Fibroblast of mammary gland (primary cell): ENCODE results near the gene CATSPERE.
A peak's percentile ranks its signal among the peaks of the same experiment; 100 is the strongest.

ENCODE experiments used
- DNase-seq: peaks from one replicate; pipeline ENCODE4 v3.0.0-alpha.2; 2010; ENCODE audit warnings: low read depth
- H3K4me3 ChIP-seq: 2 replicates; pipeline ENCODE4 v1.5.1; 2011; ENCODE audit warnings: low read depth, mild to moderate bottlenecking, low read length, moderate library complexity; ENCODE audit not compliant: control insufficient read depth
- TF ChIP-seq, protein P1 (sequence below): conservative IDR thresholded peaks from 2 replicates; pipeline ENCODE4 v1.5.1; 2011; ENCODE audit warnings: low read depth, low read length, inconsistent platforms; ENCODE audit not compliant: control insufficient read depth, insufficient read depth

CATSPERE gene

GRCh38 chr1:244513493-244513892 is 52.4 kb downstream of the CATSPERE start:
- TF ChIP-seq, protein P1, sequence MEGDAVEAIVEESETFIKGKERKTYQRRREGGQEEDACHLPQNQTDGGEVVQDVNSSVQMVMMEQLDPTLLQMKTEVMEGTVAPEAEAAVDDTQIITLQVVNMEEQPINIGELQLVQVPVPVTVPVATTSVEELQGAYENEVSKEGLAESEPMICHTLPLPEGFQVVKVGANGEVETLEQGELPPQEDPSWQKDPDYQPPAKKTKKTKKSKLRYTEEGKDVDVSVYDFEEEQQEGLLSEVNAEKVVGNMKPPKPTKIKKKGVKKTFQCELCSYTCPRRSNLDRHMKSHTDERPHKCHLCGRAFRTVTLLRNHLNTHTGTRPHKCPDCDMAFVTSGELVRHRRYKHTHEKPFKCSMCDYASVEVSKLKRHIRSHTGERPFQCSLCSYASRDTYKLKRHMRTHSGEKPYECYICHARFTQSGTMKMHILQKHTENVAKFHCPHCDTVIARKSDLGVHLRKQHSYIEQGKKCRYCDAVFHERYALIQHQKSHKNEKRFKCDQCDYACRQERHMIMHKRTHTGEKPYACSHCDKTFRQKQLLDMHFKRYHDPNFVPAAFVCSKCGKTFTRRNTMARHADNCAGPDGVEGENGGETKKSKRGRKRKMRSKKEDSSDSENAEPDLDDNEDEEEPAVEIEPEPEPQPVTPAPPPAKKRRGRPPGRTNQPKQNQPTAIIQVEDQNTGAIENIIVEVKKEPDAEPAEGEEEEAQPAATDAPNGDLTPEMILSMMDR = no peak
- DNase-seq = no peak
- no peak overlapping the region for H3K4me3 ChIP-seq

- TF ChIP-seq, protein P1 = no peak
- H3K4me3 ChIP-seq = no peak overlapping the region
- DNase-seq = no peak
Measured at GRCh38 chr1:244515680-244516079, 54.6 kb downstream of the CATSPERE start.

DNA sequence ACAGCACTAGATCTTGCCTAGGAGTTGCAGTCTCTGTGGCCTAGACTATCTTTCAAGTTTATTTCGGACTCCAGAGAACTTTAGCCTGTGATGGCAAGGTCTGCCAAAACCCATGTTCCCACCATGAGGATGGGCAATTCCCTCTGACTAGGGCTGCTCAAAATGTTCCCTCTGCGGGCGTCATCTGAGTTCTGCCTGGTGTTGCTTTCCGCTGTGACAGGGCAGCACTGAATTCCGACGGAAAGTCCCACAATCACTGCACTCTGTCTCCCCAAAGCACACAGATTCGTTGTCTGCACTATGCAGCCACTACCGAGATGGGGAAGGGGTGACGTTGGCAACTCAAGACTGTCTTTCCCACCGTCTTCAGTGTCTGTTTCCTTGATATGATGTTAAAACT is 75.2 kb downstream of the CATSPERE start:
- DNase-seq = no peak
- H3K4me3 ChIP-seq = no peak overlapping the region
- TF ChIP-seq, protein P1 = no peak

DNA sequence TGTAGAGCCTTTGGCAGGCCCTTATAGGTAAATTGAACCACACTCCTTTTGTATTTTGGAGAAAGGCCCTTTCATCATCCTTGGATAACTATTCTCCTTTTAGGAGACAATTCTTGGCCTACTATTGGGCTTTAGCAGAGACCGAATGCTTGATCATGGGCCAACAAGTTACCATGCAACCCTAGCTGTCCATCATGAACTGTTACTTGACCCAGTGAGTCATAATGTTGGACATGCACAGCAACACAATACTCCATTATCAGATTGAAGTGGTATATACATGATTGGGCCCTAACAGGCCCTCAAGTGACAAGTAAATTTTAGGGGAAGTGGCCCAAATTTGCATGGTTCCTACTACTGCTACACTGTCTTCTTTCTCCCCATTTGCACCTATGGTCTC is 84.4 kb downstream of the CATSPERE start:
- TF ChIP-seq, protein P1 = no peak
- peak; percentile 14 for DNase-seq
- no peak overlapping the region for H3K4me3 ChIP-seq

GRCh38 chr1:244548558-244549115 is 87.6 kb downstream of the CATSPERE start:
- DNase-seq = peak; percentile 51
- H3K4me3 ChIP-seq = no peak overlapping the region
- TF ChIP-seq, protein P1 = no peak

- TF ChIP-seq, protein P1 = no peak
- peak; percentile 2 for DNase-seq
- H3K4me3 ChIP-seq = no peak overlapping the region
Measured at GRCh38 chr1:244552336-244552735, 91.3 kb downstream of the CATSPERE start.

DNA sequence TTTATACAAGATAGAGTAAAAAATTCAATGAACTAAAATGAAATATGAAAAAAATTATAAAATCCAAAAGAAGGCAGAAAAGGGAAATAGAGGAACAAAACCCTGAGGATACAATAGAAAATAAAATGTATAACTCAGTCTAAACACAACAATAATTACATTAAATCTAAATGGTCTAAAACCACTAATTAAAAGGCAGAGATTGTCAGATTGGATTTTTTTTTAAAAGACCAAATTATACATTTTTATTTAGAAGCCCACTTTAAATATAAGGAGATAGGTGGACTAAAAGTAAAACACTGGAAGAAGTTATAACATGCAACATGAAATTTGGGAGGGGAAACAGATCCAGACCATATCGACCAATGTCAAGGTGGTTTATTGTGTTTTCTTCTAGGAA is 95.2 kb downstream of the CATSPERE start:
- TF ChIP-seq, protein P1 = no peak
- no peak for DNase-seq
- no peak overlapping the region for H3K4me3 ChIP-seq
